GM21723 (cell line): ENCODE measurements around the gene SHD.
"Not testable (repeated sequence)": the region's sequence is repeated elsewhere in the genome, so short reads cannot be mapped to it uniquely, and the experiment has no call there.

Experiments
- ATAC-seq: cut with Tn5 transposase; IDR thresholded peaks from one replicate; pipeline ENCODE4 v1.9.1; 2021; ENCODE audit warnings: mild to moderate bottlenecking, moderate library complexity; ENCODE audit not compliant: unreplicated experiment

SHD gene

GRCh38 chr19:4326215-4326836, 47.3 kb downstream of the SHD start:
- ATAC-seq: no peak

GRCh38 chr19:4326837-4327251, 47.8 kb downstream of the SHD start:
- ATAC-seq: no peak

- no peak for ATAC-seq
Measured at GRCh38 chr19:4327252-4327876, 48.3 kb downstream of the SHD start.

DNA sequence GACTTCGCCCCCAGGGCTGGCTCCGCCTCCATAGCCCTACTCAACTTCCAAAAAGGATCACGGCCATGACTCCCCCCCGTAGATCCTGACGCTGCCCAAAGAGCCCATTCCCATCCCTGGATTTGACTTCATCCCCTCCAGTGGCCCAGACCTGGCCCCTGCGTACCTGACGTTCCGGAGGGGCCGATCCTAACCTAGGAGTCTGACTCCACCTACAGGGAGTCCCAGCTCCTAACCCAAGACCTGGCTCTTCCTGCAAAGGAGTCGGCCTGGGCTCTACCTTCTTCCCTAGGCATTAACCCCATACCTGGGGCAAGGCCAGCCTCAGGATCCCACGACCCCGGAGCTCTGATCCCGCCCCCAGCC, 48.8 kb downstream of the SHD start:
- ATAC-seq: peak; percentile 12

GRCh38 chr19:4328243-4328990, 49.4 kb downstream of the SHD start:
- ATAC-seq: peak; percentile 67

- not testable (repeated sequence) for ATAC-seq
Measured at GRCh38 chr19:4328991-4329681, 50.1 kb downstream of the SHD start.

GRCh38 chr19:4329858-4330257, 50.8 kb downstream of the SHD start:
- ATAC-seq: no peak

GRCh38 chr19:4334929-4335570, 56.0 kb downstream of the SHD start:
- ATAC-seq: no peak

- no peak for ATAC-seq
Measured at GRCh38 chr19:4337906-4338440, 58.9 kb downstream of the SHD start.

DNA sequence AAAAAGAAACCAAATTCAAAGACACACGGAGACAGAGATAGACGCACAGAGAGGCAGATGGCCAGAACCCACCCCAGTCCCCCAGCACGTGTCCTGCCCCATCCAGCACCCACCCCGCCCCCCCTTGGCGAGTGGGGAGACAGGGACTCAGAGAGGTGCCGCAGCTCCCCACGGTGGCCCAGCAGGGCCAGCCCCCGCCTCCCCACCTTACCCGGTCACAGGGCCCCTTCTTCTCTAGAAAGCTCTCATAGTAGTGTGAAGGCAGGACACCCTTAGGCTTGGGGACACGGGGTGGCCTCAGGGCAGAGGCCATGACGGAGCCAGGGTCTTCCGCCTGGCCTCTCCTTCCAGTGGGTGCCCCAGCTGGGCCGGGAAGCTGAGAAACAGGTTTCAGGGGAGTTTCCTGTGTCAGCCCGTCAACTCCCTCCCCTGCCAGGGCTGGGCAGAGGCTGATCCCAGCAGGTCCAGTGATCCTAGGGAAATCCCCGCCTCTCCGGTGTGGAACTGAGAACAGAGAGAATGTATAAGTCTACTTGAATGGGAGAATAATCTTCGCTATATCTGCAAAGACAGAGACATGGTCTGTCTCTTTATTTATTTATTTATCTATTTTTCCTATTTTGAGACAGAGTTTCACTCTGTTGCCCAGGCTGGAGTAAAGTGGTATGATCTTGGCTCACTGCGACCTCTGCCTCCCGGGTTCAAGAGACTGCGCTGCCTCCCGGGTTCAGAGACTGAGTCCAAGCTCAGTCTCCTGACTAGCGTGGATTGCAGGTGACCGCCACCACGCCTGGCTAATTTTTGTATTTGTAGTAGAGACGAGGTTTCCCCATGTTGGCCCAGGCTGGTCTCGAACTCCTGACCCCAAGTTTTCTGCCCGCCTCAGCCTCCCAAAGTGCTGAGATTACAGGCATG, 59.6 kb downstream of the SHD start, which contains the start of gene STAP2:
TSS of gene STAP2 (minus strand) at position 387 of the 915 bp plus-strand sequence. CDS start at position 313, 74 bp downstream.
- ATAC-seq: no peak
